GM18907 (cell line): ENCODE measurements around the gene PIGZ.
"Not testable (repeated sequence)": the region's sequence is repeated elsewhere in the genome, so short reads cannot be mapped to it uniquely, and the experiment has no call there.

Experiments
- ATAC-seq: cut with Tn5 transposase; IDR thresholded peaks from one replicate; pipeline ENCODE4 v1.9.1; 2021; ENCODE audit warnings: mild to moderate bottlenecking, moderate library complexity; ENCODE audit not compliant: unreplicated experiment

PIGZ gene

GRCh38 chr3:196962108-196962929 lies 6.3 kb downstream of the PIGZ start:
- no peak for ATAC-seq

- ATAC-seq = no peak
These were observed 13.8 kb downstream of the PIGZ start for GRCh38 chr3:196954832-196955231.

- no peak for ATAC-seq
These were observed 17.3 kb downstream of the PIGZ start for GRCh38 chr3:196951371-196951770.

- ATAC-seq = no peak
These were observed 18.9 kb downstream of the PIGZ start for GRCh38 chr3:196949750-196950149.

GRCh38 chr3:196949285-196949619 lies 19.4 kb downstream of the PIGZ start:
- ATAC-seq = no peak

GRCh38 chr3:196948442-196949284 lies 20.0 kb downstream of the PIGZ start:
- no peak for ATAC-seq

- no peak for ATAC-seq
These were observed 20.7 kb downstream of the PIGZ start for GRCh38 chr3:196947860-196948441.

GRCh38 chr3:196947136-196947859 lies 21.3 kb downstream of the PIGZ start:
- ATAC-seq = no peak

GRCh38 chr3:196944037-196944790 lies 24.4 kb downstream of the PIGZ start:
- ATAC-seq = not testable (repeated sequence)

- ATAC-seq = no peak
These were observed 25.7 kb downstream of the PIGZ start for GRCh38 chr3:196942915-196943277.

GRCh38 chr3:196942226-196942914 lies 26.3 kb downstream of the PIGZ start, which contains the start of gene NCBP2:
TSS of gene NCBP2 (minus strand) at chr3:196942528. CDS start at chr3:196942503, 25 bp downstream.
- peak; percentile 90 for ATAC-seq

- ATAC-seq = peak; percentile 27
These were observed 26.9 kb downstream of the PIGZ start for GRCh38 chr3:196941729-196942225.

GRCh38 chr3:196938576-196938975 lies 30.1 kb downstream of the PIGZ start:
- ATAC-seq = no peak

GRCh38 chr3:196938124-196938523 lies 30.5 kb downstream of the PIGZ start:
- ATAC-seq = no peak

- no peak for ATAC-seq
These were observed 32.3 kb downstream of the PIGZ start for GRCh38 chr3:196936288-196936687.

- ATAC-seq = no peak
These were observed 36.0 kb downstream of the PIGZ start for GRCh38 chr3:196932600-196932999.

- no peak for ATAC-seq
These were observed 36.6 kb downstream of the PIGZ start for GRCh38 chr3:196931828-196932587.

GRCh38 chr3:196931157-196931556 lies 37.5 kb downstream of the PIGZ start:
- ATAC-seq = no peak
